ENCODE results near the gene ASB18. TPM values are rescaled to one million over a fixed set of nuclear protein-coding genes. Genes with fewer than 3 reads are reported as not detected.

The ASB18 gene
- total and polyA plus RNA-seq, 2 of the 8 experiments (the other 6 are each of a cell fraction or from before 2014, with no cell fraction given): not detected

DNA sequence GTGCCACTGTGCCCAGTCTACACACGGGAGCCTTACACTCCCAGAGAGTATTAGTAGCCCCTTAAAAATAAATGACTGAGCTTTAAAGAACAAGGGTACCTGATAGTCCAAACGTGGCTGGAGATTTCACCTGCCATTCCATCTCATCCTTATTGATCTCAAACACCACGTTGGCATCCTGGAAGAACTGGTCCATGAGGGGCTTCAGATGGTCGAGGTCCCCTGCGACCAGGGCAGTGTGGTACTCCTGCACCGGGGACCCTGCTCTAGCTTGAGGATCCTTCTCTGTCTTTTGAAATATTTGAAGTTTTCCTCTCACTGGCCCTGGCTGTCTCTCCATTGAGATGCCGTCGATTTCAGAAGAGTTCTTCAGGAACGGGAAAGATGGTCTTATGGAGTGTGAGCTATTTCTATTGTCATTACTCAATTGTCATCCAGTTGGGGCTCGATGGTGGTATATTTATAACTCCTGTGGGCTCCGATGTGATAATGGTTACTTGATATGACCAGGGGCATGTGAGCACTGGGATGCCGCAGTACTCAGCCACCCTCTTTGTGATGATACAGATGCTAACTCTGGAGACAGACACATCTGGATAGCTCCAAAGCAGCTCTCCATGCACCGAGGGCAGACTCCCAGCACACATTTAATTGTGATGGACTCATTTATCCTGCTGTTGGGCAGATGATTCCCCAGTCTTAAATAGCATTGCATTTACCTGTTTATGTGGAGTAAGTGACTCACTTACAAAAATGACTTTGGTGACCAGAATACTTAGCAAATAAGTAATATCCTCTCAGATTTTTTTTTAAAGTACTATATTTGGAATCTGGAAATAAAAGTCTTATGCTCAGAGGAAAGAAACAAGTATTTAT lies 22.8 kb downstream of the ASB18 start:
- Histone ChIP-seq H3K9ac (replicated peaks in 1 of 4; ENCODE audit: extremely low read depth in 1 of 4, low read depth in 3 of 4, low read length in 3 of 4) (no peak overlapping the region), H3K79me1 (ENCODE audit: low read depth, low read length) (no peaks in the 10 kb centered on the region), H2AFZ (ENCODE audit: low read length) (no peak overlapping the region), H3K36me3 (ENCODE audit: control insufficient read depth in 2 of 4, insufficient read depth in 4 of 4, low read length in 3 of 4) (no peaks in the 10 kb centered on the region), H4K5ac (ENCODE audit: insufficient read length, low read depth, low read length) (no peak overlapping the region), H3K4me1 (replicated peaks in 1 of 4; ENCODE audit: control insufficient read depth in 3 of 4, insufficient read depth in 4 of 4, low read length in 3 of 4) (peaks cover 4 to 32% (median 15%) of the 10 kb centered on the region in 4 experiments), H4K8ac (ENCODE audit: extremely low read depth, insufficient read depth, low read length) (no peak overlapping the region), H3K14ac (ENCODE audit: insufficient read length) (no peak overlapping the region), H2BK12ac (ENCODE audit: low read depth, low read length) (peak overlapping the region; percentile 43; the same call in 1 of the 2 replicates), H2BK120ac (replicated peaks; ENCODE audit: low read depth, low read length) (no peak overlapping the region), H3K27me3 (replicated peaks in 1 of 4; ENCODE audit: control insufficient read depth in 3 of 4, extremely low read depth in 1 of 4, insufficient read depth in 3 of 4, low read length in 3 of 4) (peaks cover 5 to 26% (median 22%) of the 10 kb centered on the region in 4 experiments), H2AK5ac (ENCODE audit: low read depth, low read length) (peak overlapping the region; percentile 17; the same call in 1 of the 2 replicates), H4K91ac (replicated peaks; ENCODE audit: insufficient read length, low read length) (peak overlapping the region; percentile 18), H3K18ac (ENCODE audit: extremely low read depth, low read length) (no peak overlapping the region), H3K79me2 (ENCODE audit: control insufficient read depth in 1 of 2, insufficient read depth in 2 of 2, low read length in 2 of 2) (no peaks in the 10 kb centered on the region), H3K4me2 (ENCODE audit: insufficient read depth in 1 of 2, low read depth in 2 of 2, low read length in 2 of 2) (0 out of 4 replicates have a peak overlapping the region, but pooled peaks of 1 of the 2 experiments have one; percentile 17), H3K4ac (replicated peaks; ENCODE audit: insufficient read length, low read depth, low read length) (no peak overlapping the region), H4K20me1 (replicated peaks in 1 of 2; ENCODE audit: control insufficient read depth in 1 of 2, insufficient read depth in 2 of 2, low read length in 2 of 2) (no peaks in the 10 kb centered on the region), H3K23ac (ENCODE audit: insufficient read length) (no peak overlapping the region), H3K9me3 (ENCODE audit: insufficient read depth in 2 of 2, low read depth in 1 of 2, low read length in 1 of 2) (no peaks in the 10 kb centered on the region), H3K56ac (replicated peaks; ENCODE audit: insufficient read length, low read depth, low read length) (no peak overlapping the region), H3K27ac (ENCODE audit: low read depth, low read length) (no peak overlapping the region), H2BK15ac (ENCODE audit: low read length) (no peak overlapping the region), H2BK20ac (ENCODE audit: low read length) (0 out of 2 replicates have a peak overlapping the region, but pooled peaks have one; percentile 66), H3K4me3 (ENCODE audit: extremely low read depth in 1 of 4, insufficient read depth in 2 of 4, low read depth in 3 of 4, low read length in 4 of 4) (no peak overlapping the region), H3K23me2 (ENCODE audit: low read depth, low read length) (peaks cover 9% of the 10 kb centered on the region), H2BK5ac (ENCODE audit: low read depth, low read length) (0 out of 2 replicates have a peak overlapping the region, but pooled peaks have one; percentile 30)
- FAIRE-seq: no peak
- CTCF ChIA-PET (ENCODE audit: partially characterized antibody): interaction anchor here (0.6 to 1.9 kb wide), 4 partner anchors 11 to 1541 kb away, joined by 3 to 7 read pairs (median 4); no protein-coding TSS in a partner anchor
- POLR2A ChIA-PET (ENCODE audit: partially characterized antibody): interaction anchor here (0.9 kb wide), 1 partner anchor 12 kb away, joined by 3 read pairs; no protein-coding TSS in a partner anchor
- TF ChIP-seq SP2 (IDR thresholded peaks at IDR 0.05; ENCODE audit: low read length) (no peak), TAF1 (IDR thresholded peaks at IDR 0.05; ENCODE audit: low read depth, low read length) (no peak), RFX5 (IDR thresholded peaks at IDR 0.05; ENCODE audit: borderline replicate concordance, low read depth, low read length) (no peak)
- peak in 1 of 2 experiments; percentile 30 for DNase-seq (ENCODE audit: low read depth in 1 of 2, low spot score in 2 of 2)
- WGBS, 2 experiments (ENCODE audit: extremely low coverage in 1 of 2, insufficient coverage in 1 of 2, insufficient read length in 1 of 2, insufficient replicate concordance in 2 of 2, low coverage in 1 of 2, low lambda C conversion rate in 2 of 2, missing lambda C conversion rate in 1 of 2): 91% methylated on average over 13 of the region's 13 CpGs; no CpG with 5 or more reads in 1 of the 2 experiments

All from H1 (cell line).